Measurements from ENCODE around the gene PRR19. TPM values are rescaled to one million over a fixed set of nuclear protein-coding genes. Genes with fewer than 3 reads are reported as not detected.

PRR19 gene
- total and polyA plus RNA-seq, 7 experiments from 2014 or later, result 0.32 to 0.68 (median 0.44) TPM; not detected in 1

DNA sequence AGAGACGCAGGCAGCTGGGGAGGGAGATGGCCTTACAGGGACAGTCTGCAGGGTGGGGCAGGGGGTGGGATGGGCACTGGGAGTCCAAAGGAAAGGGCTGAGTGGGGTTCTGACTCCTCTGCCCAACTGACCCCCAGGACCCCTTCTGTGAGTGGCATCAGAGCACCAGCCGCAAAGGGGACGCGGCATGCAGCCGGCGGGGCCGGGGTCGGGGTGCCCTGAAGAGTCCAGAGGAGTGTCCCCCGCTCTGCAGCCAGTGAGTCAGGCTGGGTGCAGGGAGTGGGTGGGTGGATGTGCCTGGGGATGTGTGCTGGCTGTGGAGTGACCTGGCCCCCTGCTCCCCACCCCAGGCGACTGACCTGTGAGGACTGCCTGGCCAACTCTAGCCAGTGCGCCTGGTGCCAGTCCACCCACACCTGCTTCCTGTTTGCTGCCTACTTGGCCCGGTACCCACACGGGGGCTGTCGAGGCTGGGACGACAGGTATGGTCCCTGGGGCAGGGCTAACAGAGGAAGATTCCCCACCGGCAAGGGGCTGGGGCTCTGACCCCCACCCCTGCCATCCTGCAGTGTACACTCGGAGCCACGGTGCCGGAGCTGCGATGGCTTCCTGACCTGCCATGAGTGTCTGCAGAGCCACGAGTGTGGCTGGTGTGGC, 49.3 kb downstream of the PRR19 start:
- Mint-ChIP-seq H3K4me1 (peaks cover 0 to 9% (median 0%) of the 10 kb centered on the region in 7 donors), H3K4me3 (no peak overlapping the region), H3K27me3 (no peaks in the 10 kb centered on the region), H3K9me3 (peaks cover 0 to 1% (median 0%) of the 10 kb centered on the region in 11 donors), H3K36me3 (peaks cover 0 to 21% (median 8%) of the 10 kb centered on the region in 5 donors), H3K27ac (no peak overlapping the region)
- Histone ChIP-seq H3K27me3 (ENCODE audit: control insufficient read depth in 2 of 2, insufficient read depth in 2 of 2, low read length in 2 of 2) (no peaks in the 10 kb centered on the region), H3K4me3 (ENCODE audit: low read length) (no peak overlapping the region), H3K27ac (ENCODE audit: low read depth, low read length) (no peak overlapping the region), H3K4me1 (ENCODE audit: control insufficient read depth in 2 of 2, insufficient read depth in 2 of 2, low read length in 2 of 2) (no peaks in the 10 kb centered on the region), H3K9me3 (ENCODE audit: control insufficient read depth in 2 of 3, low read length in 3 of 3) (no peaks in the 10 kb centered on the region), H3K36me3 (ENCODE audit: control insufficient read depth in 2 of 3, insufficient read depth in 3 of 3, low read length in 3 of 3) (peaks cover 0 to 15% (median 0%) of the 10 kb centered on the region in 3 experiments)
- ATAC-seq (no peak), DNase-seq (no peak)
- CTCF ChIA-PET, result no interaction called here
- POLR2A ChIA-PET, result interaction anchor here (0.5 kb wide), 1 partner anchor 176 kb away, joined by 3 read pairs; no protein-coding TSS in a partner anchor
- intact Hi-C loops (cut with micrococcal nuclease), result no loop called here

DNA sequence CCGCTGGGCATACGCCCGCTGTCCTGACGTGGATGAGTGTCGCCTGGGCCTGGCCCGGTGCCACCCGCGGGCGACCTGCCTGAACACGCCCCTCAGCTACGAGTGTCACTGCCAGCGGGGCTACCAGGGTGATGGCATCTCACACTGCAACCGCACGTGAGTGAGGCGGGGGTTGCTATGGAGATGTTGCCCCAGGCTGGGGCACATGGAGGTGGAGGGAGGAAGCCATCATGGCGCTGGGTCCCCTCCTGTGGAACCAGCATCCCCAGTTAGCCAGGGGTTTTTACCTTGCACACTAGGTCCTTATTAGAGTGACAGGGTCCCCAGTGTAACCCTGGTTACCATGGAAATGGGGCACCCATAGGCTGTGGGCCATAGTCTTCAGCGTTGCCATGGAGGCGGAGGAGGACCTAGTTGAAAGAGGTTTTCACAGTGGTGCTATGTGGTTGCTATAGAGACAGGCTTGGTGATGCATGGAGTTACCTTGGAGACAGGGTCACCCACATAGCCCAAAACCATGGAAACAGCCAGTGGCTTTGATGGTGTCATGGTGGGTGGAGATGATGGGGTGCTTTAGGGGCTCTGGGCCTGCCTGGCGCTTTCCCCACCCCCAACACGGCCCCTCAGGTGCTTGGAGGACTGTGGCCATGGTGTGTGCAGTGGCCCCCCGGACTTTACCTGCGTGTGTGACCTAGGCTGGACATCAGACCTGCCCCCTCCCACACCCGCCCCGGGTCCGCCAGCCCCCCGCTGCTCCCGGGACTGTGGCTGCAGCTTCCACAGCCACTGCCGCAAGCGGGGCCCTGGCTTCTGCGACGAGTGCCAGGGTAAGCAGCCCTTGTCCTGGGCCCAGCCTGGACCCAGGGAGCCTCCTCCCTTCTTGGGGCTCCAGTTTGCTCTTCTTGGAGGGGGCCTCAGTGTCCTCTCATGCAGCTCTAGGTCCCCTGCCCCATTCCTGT, 50.6 kb downstream of the PRR19 start:
- peaks cover 0 to 19% (median 0%) of the 10 kb centered on the region in 3 experiments for H3K36me3 ChIP-seq (ENCODE audit: control insufficient read depth in 2 of 3, insufficient read depth in 3 of 3, low read length in 3 of 3)
- CTCF ChIA-PET, result no interaction called here
- peak; percentile 50 for ATAC-seq

DNA sequence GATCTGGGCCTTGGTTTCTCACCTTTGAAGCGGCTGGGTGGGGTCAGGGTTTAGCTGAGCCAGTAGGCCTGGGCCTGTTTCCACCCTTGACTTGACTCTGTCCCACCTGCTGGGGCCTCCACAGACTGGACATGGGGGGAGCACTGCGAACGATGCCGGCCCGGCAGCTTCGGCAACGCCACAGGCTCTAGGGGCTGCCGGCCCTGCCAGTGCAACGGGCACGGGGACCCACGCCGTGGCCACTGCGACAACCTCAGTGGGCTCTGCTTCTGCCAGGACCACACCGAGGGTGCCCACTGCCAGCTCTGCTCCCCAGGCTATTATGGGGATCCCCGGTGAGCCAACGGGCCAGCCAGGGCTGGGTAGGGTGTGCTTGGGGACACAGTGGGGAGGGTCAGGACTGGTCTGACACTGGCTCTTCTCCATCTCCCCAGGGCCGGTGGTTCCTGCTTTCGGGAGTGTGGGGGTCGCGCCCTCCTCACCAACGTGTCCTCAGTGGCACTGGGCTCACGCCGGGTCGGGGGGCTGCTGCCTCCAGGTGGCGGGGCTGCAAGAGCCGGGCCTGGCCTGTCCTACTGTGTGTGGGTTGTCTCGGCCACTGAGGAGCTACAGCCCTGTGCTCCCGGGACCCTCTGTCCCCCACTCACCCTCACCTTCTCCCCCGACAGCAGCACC, 51.5 kb downstream of the PRR19 start:
- H3K4me3 ChIP-seq (ENCODE audit: low read length), result no peak overlapping the region
- POLR2A ChIA-PET, result no interaction called here

More for the DNA sequence above, 50.6 kb downstream of the PRR19 start:
- H3K4me3 Mint-ChIP-seq, result no peak overlapping the region
- Histone ChIP-seq H3K4me1 (ENCODE audit: control insufficient read depth in 2 of 2, insufficient read depth in 2 of 2, low read length in 2 of 2) (no peaks in the 10 kb centered on the region), H3K4me3 (ENCODE audit: low read length) (no peak overlapping the region), H3K9me3 (ENCODE audit: control insufficient read depth in 2 of 3, low read length in 3 of 3) (no peaks in the 10 kb centered on the region), H3K27me3 (ENCODE audit: control insufficient read depth in 2 of 2, insufficient read depth in 2 of 2, low read length in 2 of 2) (no peaks in the 10 kb centered on the region), H3K27ac (ENCODE audit: low read depth, low read length) (no peak overlapping the region)
- no peaks in the 10 kb centered on the region for H3K27me3 Mint-ChIP-seq
- intact Hi-C loops (cut with micrococcal nuclease), result no loop called here
- H3K27ac Mint-ChIP-seq, result peak overlapping the region in 1 of 9 donors; percentile 25
- POLR2A ChIA-PET, result no interaction called here
- DNase-seq, result no peak
- H3K36me3 Mint-ChIP-seq, result peaks cover 0 to 18% (median 8%) of the 10 kb centered on the region in 5 donors
- H3K4me1 Mint-ChIP-seq, result peaks cover 0 to 8% (median 0%) of the 10 kb centered on the region in 7 donors
- no peaks in the 10 kb centered on the region for H3K9me3 Mint-ChIP-seq

DNA sequence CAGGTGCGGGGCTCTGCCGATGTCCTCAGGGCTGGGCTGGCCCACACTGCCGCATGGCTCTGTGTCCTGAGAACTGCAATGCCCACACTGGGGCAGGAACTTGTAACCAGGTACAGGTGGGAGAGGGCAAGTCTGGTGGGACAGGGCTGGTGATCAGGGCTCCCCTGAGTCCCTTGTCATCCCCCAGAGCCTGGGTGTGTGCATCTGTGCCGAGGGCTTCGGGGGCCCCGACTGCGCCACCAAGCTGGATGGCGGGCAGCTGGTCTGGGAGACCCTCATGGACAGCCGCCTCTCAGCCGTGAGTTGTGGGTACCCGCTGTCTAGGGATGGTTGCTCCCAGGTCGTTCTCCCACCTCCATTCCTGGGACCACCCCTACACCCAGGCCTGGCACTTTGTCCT, 54.0 kb downstream of the PRR19 start:
- no peaks in the 10 kb centered on the region for H3K4me1 ChIP-seq (ENCODE audit: control insufficient read depth in 2 of 2, insufficient read depth in 2 of 2, low read length in 2 of 2)
- H3K4me3 ChIP-seq (ENCODE audit: low read length), result no peak overlapping the region
- no peak for ATAC-seq
- intact Hi-C loops (cut with micrococcal nuclease), result no loop called here
- no peak for DNase-seq
- no peak overlapping the region for H3K27ac Mint-ChIP-seq
- H3K9me3 ChIP-seq (ENCODE audit: control insufficient read depth in 2 of 3, low read length in 3 of 3), result no peaks in the 10 kb centered on the region
- H3K36me3 ChIP-seq (ENCODE audit: control insufficient read depth in 2 of 3, insufficient read depth in 3 of 3, low read length in 3 of 3), result peaks cover 0 to 19% (median 0%) of the 10 kb centered on the region in 3 experiments
- peaks cover 0 to 2% (median 0%) of the 10 kb centered on the region in 11 donors for H3K9me3 Mint-ChIP-seq
- no peaks in the 10 kb centered on the region for H3K27me3 ChIP-seq (ENCODE audit: control insufficient read depth in 2 of 2, insufficient read depth in 2 of 2, low read length in 2 of 2)
- peaks cover 0 to 6% (median 0%) of the 10 kb centered on the region in 7 donors for H3K4me1 Mint-ChIP-seq
- no peak overlapping the region for H3K27ac ChIP-seq (ENCODE audit: low read depth, low read length)
- no peaks in the 10 kb centered on the region for H3K27me3 Mint-ChIP-seq
- H3K36me3 Mint-ChIP-seq, result peaks cover 0 to 18% (median 8%) of the 10 kb centered on the region in 5 donors
- ChIA-PET POLR2A (no interaction called here), CTCF (no interaction called here)
- H3K4me3 Mint-ChIP-seq, result no peak overlapping the region

More for the DNA sequence above, 51.5 kb downstream of the PRR19 start:
- intact Hi-C loops (cut with micrococcal nuclease), result no loop called here
- Mint-ChIP-seq H3K36me3 (peaks cover 0 to 21% (median 8%) of the 10 kb centered on the region in 5 donors), H3K9me3 (no peaks in the 10 kb centered on the region), H3K27ac (peak overlapping the region in 1 of 9 donors; percentile 25), H3K4me1 (peaks cover 0 to 6% (median 0%) of the 10 kb centered on the region in 7 donors), H3K27me3 (no peaks in the 10 kb centered on the region), H3K4me3 (no peak overlapping the region)
- Histone ChIP-seq H3K4me1 (ENCODE audit: control insufficient read depth in 2 of 2, insufficient read depth in 2 of 2, low read length in 2 of 2) (no peaks in the 10 kb centered on the region), H3K9me3 (ENCODE audit: control insufficient read depth in 2 of 3, low read length in 3 of 3) (no peaks in the 10 kb centered on the region), H3K27ac (ENCODE audit: low read depth, low read length) (no peak overlapping the region), H3K27me3 (ENCODE audit: control insufficient read depth in 2 of 2, insufficient read depth in 2 of 2, low read length in 2 of 2) (no peaks in the 10 kb centered on the region), H3K36me3 (ENCODE audit: control insufficient read depth in 2 of 3, insufficient read depth in 3 of 3, low read length in 3 of 3) (peaks cover 0 to 19% (median 0%) of the 10 kb centered on the region in 3 experiments)
- CTCF ChIA-PET, result no interaction called here
- no peak for ATAC-seq
- no peak for DNase-seq

DNA sequence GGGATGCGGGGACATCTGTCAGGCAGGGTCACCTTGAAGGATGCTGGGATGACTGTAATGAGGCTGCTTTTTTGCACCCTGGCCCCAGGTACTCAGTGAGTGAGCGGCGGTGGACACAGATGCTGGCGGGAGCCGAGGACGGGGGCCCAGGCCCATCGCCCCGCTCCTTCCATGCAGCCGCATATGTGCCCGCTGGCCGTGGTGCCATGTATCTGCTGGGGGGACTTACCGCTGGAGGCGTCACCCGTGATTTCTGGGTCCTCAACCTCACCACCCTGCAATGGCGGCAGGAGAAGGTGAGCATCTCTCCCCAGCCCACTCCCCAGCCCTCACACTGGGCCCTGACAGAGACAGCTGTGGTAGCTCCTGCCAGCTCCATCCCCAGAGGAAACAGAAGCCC, 54.8 kb downstream of the PRR19 start:
- no peak for ATAC-seq
- no peaks in the 10 kb centered on the region for H3K27me3 ChIP-seq (ENCODE audit: control insufficient read depth in 2 of 2, insufficient read depth in 2 of 2, low read length in 2 of 2)
- H3K36me3 ChIP-seq (ENCODE audit: control insufficient read depth in 2 of 3, insufficient read depth in 3 of 3, low read length in 3 of 3), result peaks cover 0 to 19% (median 0%) of the 10 kb centered on the region in 3 experiments
- ChIA-PET CTCF (no interaction called here), POLR2A (no interaction called here)
- Mint-ChIP-seq H3K36me3 (peaks cover 0 to 21% (median 8%) of the 10 kb centered on the region in 5 donors), H3K9me3 (peaks cover 0 to 2% (median 0%) of the 10 kb centered on the region in 11 donors), H3K4me3 (no peak overlapping the region), H3K27me3 (no peaks in the 10 kb centered on the region), H3K4me1 (peaks cover 0 to 5% (median 0%) of the 10 kb centered on the region in 7 donors), H3K27ac (no peak overlapping the region)
- no peak overlapping the region for H3K27ac ChIP-seq (ENCODE audit: low read depth, low read length)
- H3K9me3 ChIP-seq (ENCODE audit: control insufficient read depth in 2 of 3, low read length in 3 of 3), result no peaks in the 10 kb centered on the region
- intact Hi-C loops (cut with micrococcal nuclease), result no loop called here
- H3K4me1 ChIP-seq (ENCODE audit: control insufficient read depth in 2 of 2, insufficient read depth in 2 of 2, low read length in 2 of 2), result no peaks in the 10 kb centered on the region
- H3K4me3 ChIP-seq (ENCODE audit: low read length), result no peak overlapping the region
- DNase-seq, result no peak

DNA sequence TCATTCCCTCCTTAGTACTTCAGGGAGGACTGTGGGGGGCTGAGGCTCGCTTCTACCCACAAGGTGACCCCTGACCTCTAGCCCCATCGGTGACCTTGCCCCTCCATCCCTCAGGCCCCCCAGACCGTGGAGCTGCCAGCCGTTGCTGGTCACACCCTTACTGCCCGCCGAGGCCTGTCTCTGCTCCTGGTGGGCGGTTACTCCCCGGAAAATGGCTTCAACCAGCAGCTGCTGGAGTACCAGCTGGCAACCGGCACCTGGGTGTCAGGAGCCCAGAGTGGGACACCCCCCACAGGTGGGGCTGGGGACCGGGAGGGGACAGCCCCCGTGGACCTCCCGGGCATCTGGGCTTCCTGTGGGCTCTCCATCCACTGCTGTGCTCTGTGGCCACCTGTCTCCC, 55.4 kb downstream of the PRR19 start:
- Histone ChIP-seq H3K27me3 (ENCODE audit: control insufficient read depth in 2 of 2, insufficient read depth in 2 of 2, low read length in 2 of 2) (no peaks in the 10 kb centered on the region), H3K9me3 (ENCODE audit: control insufficient read depth in 2 of 3, low read length in 3 of 3) (no peaks in the 10 kb centered on the region), H3K4me3 (ENCODE audit: low read length) (no peak overlapping the region), H3K27ac (ENCODE audit: low read depth, low read length) (no peak overlapping the region), H3K4me1 (ENCODE audit: control insufficient read depth in 2 of 2, insufficient read depth in 2 of 2, low read length in 2 of 2) (no peaks in the 10 kb centered on the region), H3K36me3 (ENCODE audit: control insufficient read depth in 2 of 3, insufficient read depth in 3 of 3, low read length in 3 of 3) (peaks cover 0 to 19% (median 0%) of the 10 kb centered on the region in 3 experiments)
- POLR2A ChIA-PET, result no interaction called here
- DNase-seq (no peak), ATAC-seq (no peak)
- intact Hi-C loops (cut with micrococcal nuclease), result no loop called here
- H3K4me3 Mint-ChIP-seq, result no peak overlapping the region
- H3K4me1 Mint-ChIP-seq, result peaks cover 0 to 2% (median 0%) of the 10 kb centered on the region in 7 donors
- H3K27ac Mint-ChIP-seq, result no peak overlapping the region
- CTCF ChIA-PET, result no interaction called here
- H3K27me3 Mint-ChIP-seq, result no peaks in the 10 kb centered on the region
- H3K9me3 Mint-ChIP-seq, result peaks cover 0 to 2% (median 0%) of the 10 kb centered on the region in 11 donors
- H3K36me3 Mint-ChIP-seq, result peaks cover 0 to 17% (median 5%) of the 10 kb centered on the region in 5 donors
